Heart left ventricle (tissue), 13 donors: ENCODE data around the gene KPNB1.

ENCODE experiments used
- CTCF ChIP-seq, 12 donors: fragments of 200-600 bp; sonication (generic) in 4 of 12; IDR thresholded peaks; one replicate each; pipeline versions ENCODE4 v1.5.0 to v1.8.0; 2018 to 2022; ENCODE audit warnings: antibody characterized with exemption in 12 of 12, mild to moderate bottlenecking in 5 of 12
- POLR2A ChIP-seq, 2 donors: fragments of 450-650 bp; IDR thresholded peaks; one replicate each; pipeline ENCODE4 v1.6.1; 2017; ENCODE audit warnings: antibody characterized with exemption in 2 of 2, mild to moderate bottlenecking in 2 of 2, moderate library complexity in 2 of 2
- donor health status: ischemic (EF 13 %, LVEDD 7.1; RV severe dilation, severe dysfunction).
- donor health status: DM: no; HTN: yes; CAD: no.
- donor health status: DM: no; HTN: no; CAD: no.
- donor health status: ischemic (EF 25% LVEDD 6.9; RV normal size, moderate dysfunction).
- donor health status: ischemic (EF 25% LVEDD 5.7; RV mildly dilated, moderate dysfunction).
- donor health status: ischemic (EF 35%, LVEDD 5.7; RV mildly dilated, moderate dysfunction).
- donor health status: nonischemic (EF 11% LVEDD 7.7; RV severe dilation, severe dysfunction).
- donor health status: DM: yes; HTN: yes; CAD: no.
- donor health status: PGD.
- donor health status: ischemic (EF 29% LVEDD 5.4; RV normal size, mild dysfunction).
- donor health status: nonischemic (EF 23%, LVEDD 6.1; RV moderate dilation, normal function).

GRCh38 chr17:47726796-47727703, 77.3 kb downstream of the KPNB1 start:
- TF ChIP-seq CTCF (IDR thresholded peaks at IDR 0.05) (no peak), POLR2A (IDR thresholded peaks at IDR 0.05) (no peak)
